HG03135 (cell line): ENCODE measurements around the gene PEPD.

Source experiments
- ATAC-seq: cut with Tn5 transposase; IDR thresholded peaks from one replicate; pipeline ENCODE4 v1.9.1; 2021; ENCODE audit warnings: mild to moderate bottlenecking, moderate library complexity; ENCODE audit not compliant: unreplicated experiment

The PEPD gene

GRCh38 chr19:33344573-33344925 lies 177.0 kb downstream of the PEPD start:
- ATAC-seq, result no peak

DNA sequence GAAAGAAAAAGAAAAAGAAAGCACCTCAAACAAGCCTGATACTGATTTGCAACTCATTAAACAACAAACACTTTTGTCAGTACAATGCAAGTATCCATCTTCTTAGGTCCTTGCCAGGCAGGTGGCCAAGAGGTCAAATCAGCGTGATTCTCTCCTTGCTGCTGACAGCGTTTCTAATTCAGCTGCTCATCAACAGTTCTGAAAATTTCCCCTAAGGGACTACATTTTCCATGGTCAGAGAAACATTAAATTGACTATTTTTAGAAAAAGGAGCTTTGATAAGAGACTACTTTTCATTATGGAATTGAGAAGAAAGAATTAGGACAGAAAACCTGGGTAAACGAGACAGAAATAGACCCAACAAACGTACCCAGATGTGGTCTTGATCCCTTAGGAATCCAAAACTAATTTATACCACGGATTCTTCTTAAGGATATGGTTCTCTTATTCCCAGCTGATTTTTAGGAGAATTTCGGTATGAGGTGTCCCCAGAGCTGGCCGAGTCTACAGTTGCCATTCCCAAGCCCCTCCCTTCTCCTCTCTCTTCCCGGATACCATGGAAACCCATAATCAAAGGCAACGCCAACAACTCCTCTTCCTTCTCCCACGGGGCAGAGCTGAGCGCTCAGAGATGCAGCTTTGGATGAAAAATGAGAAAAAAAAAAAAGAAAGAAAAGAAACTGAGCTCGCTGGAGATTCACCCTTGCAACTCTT lies 177.6 kb downstream of the PEPD start:
- no peak for ATAC-seq

GRCh38 chr19:33343301-33343700 lies 178.3 kb downstream of the PEPD start:
- ATAC-seq, result no peak

GRCh38 chr19:33340991-33341390 lies 180.6 kb downstream of the PEPD start:
- no peak for ATAC-seq

- ATAC-seq, result no peak
Observed at GRCh38 chr19:33339016-33339984, 182.3 kb downstream of the PEPD start.
